ENCODE measurements around the gene SSTR1.

- TF ChIP-seq, protein P1, sequence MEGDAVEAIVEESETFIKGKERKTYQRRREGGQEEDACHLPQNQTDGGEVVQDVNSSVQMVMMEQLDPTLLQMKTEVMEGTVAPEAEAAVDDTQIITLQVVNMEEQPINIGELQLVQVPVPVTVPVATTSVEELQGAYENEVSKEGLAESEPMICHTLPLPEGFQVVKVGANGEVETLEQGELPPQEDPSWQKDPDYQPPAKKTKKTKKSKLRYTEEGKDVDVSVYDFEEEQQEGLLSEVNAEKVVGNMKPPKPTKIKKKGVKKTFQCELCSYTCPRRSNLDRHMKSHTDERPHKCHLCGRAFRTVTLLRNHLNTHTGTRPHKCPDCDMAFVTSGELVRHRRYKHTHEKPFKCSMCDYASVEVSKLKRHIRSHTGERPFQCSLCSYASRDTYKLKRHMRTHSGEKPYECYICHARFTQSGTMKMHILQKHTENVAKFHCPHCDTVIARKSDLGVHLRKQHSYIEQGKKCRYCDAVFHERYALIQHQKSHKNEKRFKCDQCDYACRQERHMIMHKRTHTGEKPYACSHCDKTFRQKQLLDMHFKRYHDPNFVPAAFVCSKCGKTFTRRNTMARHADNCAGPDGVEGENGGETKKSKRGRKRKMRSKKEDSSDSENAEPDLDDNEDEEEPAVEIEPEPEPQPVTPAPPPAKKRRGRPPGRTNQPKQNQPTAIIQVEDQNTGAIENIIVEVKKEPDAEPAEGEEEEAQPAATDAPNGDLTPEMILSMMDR (IDR thresholded peaks at IDR 0.05) = no peak
- no peak for TF ChIP-seq POLR2A (IDR thresholded peaks at IDR 0.05)
These were observed 9.3 kb upstream of the SSTR1 start for GRCh38 chr14:38198425-38198824.

Measured in upper lobe of left lung (tissue), 4 donors.